ENCODE measurements around the gene USP36.

DNA sequence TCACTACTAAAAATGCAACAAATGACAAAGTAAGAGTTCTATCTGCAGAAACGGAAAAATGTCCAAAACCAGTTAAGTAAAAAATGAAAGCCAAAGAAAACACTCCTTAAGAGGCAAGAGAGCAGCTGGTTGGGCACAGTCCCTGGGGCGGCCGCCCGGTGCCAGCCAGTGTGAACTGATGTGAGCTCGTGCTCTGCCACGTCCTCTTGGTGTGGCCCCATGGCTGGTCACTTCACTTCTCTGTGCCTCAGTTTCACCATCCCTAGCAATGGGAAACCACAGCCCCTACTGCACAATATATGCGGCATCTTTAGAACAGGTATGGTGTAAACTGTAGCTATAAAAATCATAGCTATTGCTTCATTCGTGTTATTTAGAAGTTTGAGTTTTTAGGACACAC lies 21.2 kb downstream of the USP36 start:
- TF ChIP-seq, protein P1, sequence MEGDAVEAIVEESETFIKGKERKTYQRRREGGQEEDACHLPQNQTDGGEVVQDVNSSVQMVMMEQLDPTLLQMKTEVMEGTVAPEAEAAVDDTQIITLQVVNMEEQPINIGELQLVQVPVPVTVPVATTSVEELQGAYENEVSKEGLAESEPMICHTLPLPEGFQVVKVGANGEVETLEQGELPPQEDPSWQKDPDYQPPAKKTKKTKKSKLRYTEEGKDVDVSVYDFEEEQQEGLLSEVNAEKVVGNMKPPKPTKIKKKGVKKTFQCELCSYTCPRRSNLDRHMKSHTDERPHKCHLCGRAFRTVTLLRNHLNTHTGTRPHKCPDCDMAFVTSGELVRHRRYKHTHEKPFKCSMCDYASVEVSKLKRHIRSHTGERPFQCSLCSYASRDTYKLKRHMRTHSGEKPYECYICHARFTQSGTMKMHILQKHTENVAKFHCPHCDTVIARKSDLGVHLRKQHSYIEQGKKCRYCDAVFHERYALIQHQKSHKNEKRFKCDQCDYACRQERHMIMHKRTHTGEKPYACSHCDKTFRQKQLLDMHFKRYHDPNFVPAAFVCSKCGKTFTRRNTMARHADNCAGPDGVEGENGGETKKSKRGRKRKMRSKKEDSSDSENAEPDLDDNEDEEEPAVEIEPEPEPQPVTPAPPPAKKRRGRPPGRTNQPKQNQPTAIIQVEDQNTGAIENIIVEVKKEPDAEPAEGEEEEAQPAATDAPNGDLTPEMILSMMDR (optimal IDR thresholded peaks at IDR 0.05 in 1 of 3, IDR thresholded peaks at IDR 0.05 in 1 of 3, conservative IDR thresholded peaks at IDR 0.05 in 1 of 3; ENCODE audit: extremely low read depth in 1 of 3, insufficient read depth in 2 of 3, low read length in 3 of 3): no peak
- TF ChIP-seq EZH2 (IDR thresholded peaks at IDR 0.05; ENCODE audit: low read length): no peak
